PC-9 (cell line): Measurements from ENCODE around the gene HOXD11.

ENCODE experiments used
- CTCF ChIP-seq: fragments of 200-600 bp; sonication (generic); conservative IDR thresholded peaks from 2 replicates; pipeline ENCODE4 v1.6.1; 2017; ENCODE audit warnings: mixed run types, antibody characterized with exemption, mild to moderate bottlenecking, moderate library complexity
- EZH2 ChIP-seq: fragments of 200-600 bp; sonication (generic); IDR thresholded peaks from 2 replicates; pipeline ENCODE4 v1.8.0; 2017; ENCODE audit warnings: antibody characterized with exemption, low read depth

GRCh38 chr2:176091329-176092258 lies 15.5 kb upstream of the HOXD11 start:
- TF ChIP-seq CTCF = no peak
- no peak for TF ChIP-seq EZH2
